HG02642 (cell line): ENCODE data around the gene MAP4.
"Not testable (repeated sequence)": the region's sequence is repeated elsewhere in the genome, so short reads cannot be mapped to it uniquely, and the experiment has no call there.

Source experiments
- ATAC-seq: cut with Tn5 transposase; IDR thresholded peaks from one replicate; pipeline ENCODE4 v1.9.1; 2021; ENCODE audit warnings: mild to moderate bottlenecking; ENCODE audit not compliant: unreplicated experiment, poor library complexity

Gene MAP4

DNA sequence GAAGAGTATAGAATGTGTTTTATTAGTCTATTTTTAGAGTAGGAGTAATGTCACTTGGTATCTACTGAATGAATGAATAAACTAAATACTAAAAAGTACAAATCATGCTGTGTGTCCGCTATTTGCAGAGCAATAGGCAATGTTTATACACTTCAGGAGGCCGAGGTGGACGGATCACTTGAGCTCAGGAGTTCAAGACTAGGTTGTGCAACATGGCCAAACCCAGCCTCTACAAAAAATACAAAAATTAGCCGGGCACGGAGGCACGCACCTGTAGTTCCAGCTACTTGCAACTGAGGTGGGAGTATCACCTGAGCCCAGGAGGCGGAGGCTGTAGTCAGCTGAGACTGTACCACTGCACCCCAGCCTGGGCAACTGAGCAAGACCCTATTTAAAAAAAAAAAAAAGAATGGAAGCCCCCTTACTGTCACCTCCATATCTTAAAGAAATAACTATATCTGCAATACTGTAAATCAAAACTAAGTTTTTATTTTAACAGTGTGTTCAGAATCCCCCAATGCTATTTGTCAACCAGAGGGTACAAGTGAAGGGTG, 114.9 kb downstream of the MAP4 start:
- no peak for ATAC-seq

DNA sequence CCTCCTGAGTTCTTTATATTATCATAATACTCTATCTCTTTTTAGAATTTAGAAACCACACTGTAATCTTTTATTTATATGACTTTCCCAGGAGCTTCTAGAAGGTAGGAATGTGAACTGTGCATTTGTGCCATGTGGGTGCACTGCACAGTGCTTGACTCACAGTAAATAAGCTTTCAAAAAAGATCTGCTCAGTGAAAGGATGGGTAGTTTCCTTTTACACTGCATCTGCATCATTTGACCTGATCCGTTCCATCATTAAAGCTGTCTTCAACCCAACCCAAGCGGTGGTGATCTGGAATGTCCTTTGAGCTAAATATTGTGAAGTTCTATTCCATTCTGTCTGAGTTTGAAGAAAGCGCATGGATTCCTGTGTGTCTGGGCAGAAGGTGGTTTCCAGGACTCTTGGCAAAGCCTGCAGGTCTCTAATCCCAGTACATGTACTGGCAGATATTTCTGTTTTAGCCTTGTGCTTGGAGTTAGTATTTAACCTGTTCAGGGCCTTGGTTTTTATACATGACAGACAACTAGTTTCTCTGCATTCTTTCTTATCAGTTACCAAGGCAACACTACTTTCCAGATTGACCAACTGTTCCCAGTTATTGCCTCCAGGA, 116.6 kb downstream of the MAP4 start:
- no peak for ATAC-seq

GRCh38 chr3:47897954-47898353, 118.3 kb downstream of the MAP4 start:
- no peak for ATAC-seq

DNA sequence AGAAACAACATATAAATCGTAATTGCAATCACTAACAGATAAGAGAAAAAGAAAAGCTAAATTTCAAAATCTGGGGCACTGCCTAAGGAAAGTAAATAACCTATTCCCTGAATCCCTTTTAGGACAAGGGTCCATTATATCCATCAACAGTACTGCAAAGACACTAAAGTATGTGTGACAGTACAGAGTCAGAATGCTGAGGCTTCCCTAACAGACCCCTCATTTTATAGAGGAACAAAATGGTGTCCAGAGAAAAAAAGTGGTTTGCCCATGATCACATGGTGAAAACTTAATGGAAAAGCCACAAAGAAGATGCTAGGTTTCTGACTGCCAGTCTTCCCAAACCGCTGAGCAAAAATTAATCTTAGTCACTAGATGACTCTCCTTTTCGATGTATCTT, 119.5 kb downstream of the MAP4 start:
- ATAC-seq: no peak

- ATAC-seq: no peak
Observed at GRCh38 chr3:47895241-47895640, 121.0 kb downstream of the MAP4 start.

- no peak for ATAC-seq
Observed at GRCh38 chr3:47892286-47893040, 123.8 kb downstream of the MAP4 start.

GRCh38 chr3:47891613-47892005, 124.6 kb downstream of the MAP4 start:
- no peak for ATAC-seq

DNA sequence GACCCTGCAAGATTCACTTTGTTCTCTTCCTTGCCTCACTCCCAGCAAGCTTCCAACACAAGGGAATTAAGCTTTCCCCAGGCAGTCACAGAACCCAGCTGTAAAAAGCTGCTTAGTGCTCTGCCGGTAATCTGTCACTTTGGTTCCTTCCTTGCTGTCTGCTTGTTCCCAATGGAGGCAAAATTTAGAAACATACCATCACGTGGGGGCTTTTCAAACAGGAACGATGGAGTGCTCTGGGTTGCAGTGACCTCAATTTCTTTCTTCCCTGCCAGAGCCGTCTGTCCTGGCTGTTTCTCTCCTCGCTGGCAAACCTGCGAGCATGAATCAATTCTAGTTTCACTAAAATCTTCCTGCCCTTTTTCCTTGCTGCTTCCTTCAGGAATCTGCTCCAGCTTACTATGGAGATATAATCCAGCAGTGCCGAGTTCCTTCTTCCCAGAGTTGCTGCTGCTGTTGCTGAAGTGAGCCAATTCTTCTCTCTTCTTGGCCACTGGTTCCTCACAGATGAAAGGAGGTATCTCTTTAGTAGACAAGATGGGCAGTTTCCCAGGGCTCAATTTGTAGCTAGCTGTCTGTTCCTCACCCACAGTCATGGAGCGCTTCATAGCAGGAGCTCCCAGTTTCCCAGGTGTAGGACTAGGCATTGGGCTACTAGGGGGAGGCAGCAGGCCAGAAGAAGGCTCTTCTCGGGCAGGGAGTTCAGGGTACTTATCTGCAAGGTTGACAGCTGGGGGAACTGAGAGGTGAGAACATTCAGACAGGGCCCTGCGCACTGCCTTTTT, 125.2 kb downstream of the MAP4 start:
- ATAC-seq: no peak

- ATAC-seq: no peak
Observed at GRCh38 chr3:47890126-47890827, 125.9 kb downstream of the MAP4 start.

DNA sequence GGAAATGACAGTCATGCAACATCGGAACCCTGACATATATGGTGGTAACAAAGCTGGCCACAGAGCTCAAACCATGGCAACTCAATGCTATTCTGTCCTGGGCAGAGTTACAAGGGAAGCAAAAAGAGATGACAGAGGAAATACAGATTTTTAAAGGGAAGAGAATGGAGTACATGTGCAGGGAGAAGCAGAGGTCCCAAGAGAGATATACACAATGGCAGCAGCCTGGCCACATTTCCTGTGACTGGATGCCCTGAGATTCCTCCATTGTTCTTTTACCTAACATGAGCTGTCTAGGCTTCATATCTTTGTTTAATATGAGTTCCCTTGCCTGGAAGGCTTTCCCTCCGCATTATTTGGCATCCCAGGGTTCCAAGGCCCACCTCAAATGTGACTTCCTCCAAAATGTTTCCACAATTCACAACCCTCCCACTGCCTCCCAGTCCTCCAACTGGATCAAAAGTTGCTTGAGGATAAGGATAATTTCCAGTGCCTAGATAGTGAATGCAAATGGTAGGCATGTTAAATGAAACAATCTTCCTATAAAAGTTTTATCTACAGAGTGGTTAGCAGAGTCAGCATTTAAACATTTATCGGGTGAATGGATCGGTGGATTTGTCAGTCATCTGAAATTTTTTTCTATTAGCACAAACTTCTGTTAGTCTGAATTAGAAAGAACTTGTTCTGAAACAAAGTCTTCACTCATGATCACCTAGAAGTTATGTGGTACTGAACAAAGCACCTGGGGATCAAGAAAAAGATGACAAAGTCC, 127.0 kb downstream of the MAP4 start:
- ATAC-seq: no peak

DNA sequence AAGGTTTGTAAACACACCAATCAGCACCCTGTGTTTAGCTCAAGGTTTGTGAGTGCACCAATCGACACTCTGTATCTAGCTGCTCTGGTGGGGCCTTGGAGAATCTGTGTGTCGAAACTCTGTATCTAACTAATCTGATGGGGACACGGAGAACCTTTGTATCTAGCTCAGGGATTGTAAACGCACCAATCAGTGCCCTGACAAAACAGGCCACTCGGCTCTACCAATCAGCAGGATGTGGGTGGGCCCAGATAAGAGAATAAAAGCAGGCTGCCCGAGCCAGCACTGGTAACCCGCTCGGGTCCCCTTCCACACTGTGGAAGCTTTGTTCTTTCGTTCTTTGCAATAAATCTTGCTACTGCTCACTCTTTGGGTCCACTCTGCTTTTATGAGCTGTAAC, 128.2 kb downstream of the MAP4 start:
- not testable (repeated sequence) for ATAC-seq

GRCh38 chr3:47885168-47885567, 131.0 kb downstream of the MAP4 start:
- ATAC-seq: no peak

DNA sequence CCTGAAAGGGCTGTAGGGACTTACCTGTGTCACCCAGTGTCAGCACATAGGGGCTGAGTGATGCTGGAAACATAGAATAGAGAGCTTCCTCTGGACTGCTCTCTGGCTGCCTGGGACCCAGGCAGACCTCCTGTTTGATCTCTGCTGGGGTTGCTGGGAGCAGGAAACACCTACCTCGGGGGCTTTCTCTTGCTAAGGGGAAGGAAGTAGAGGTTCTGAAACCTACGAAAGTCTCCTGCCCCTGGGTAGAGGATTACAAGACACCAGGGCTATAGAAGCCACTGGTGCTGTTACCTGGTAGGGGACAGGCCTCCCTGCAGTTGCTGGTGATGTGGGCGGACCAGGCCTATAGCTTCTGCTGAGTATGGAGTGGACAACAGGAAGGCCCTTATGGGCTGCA, 131.6 kb downstream of the MAP4 start:
- ATAC-seq: no peak

GRCh38 chr3:47882338-47882737, 133.9 kb downstream of the MAP4 start:
- no peak for ATAC-seq

DNA sequence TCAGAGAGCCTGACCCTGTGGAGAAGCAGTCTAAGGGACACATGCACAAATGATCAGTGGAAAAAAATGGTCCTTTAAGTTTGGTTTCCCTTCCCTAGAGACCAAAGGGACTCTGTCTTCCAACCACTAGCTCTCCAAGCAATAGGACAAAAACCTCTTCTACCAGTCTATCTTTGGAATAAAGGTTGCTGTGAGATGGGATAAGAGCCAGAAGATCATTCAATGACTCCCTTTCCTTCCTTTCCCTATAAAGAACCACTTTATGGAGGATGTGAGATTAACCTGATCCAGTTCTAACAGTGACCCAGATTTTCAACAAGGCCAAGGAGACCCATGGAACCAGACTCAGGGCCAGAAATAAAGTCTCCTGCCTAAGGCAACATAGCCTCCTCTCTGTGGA, 138.5 kb downstream of the MAP4 start:
- no peak for ATAC-seq

- ATAC-seq: no peak
Observed at GRCh38 chr3:47877290-47877689, 138.9 kb downstream of the MAP4 start.

GRCh38 chr3:47874913-47875312, 141.3 kb downstream of the MAP4 start:
- ATAC-seq: no peak

DNA sequence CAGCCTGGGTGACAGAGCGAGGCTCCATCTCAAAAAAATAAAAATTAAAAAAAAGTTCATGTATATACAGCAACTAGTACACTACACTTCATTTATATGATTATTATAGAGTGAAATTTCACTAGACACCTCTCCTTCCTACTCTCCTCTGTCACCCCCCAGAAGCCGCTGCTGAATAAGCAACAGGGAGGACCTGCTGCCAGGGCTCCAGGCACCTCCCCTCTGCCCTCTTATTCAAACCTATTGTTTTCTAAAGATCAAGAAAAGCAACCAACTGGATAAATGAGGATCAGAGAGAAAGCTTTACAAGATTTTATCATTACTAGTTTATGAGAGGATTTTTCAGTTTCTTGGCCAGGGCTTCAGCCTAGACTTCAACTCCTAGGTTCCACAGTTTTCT, 141.8 kb downstream of the MAP4 start:
- no peak for ATAC-seq

DNA sequence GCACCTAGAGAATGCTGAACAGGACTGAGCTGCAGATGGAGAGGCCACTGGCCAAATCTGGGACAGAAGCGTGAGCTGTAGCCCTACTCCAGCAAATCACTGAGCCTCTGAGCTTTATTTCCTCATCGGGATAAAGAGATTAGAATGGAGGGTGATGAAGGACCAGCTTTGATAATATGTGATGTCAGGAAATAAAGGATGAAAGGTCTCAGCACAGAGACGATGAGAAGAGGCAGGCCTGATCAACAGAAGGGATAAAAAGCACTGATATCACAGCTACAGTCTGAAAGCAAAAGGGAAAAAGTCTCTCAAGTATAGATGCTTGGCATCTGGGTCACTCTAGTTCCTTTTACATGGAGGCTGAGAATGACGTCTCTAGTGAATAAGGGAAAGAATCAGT, 143.3 kb downstream of the MAP4 start:
- ATAC-seq: no peak

- ATAC-seq: no peak
Observed at GRCh38 chr3:47871389-47871788, 144.8 kb downstream of the MAP4 start.
